Mesothelial cell of epicardium (in vitro differentiated cells): ENCODE measurements around the gene ZDHHC11B. TPM values are rescaled to one million over a fixed set of nuclear protein-coding genes. Genes with fewer than 3 reads are reported as not detected.
A peak's percentile ranks its signal among the peaks of the same experiment; 100 is the strongest.
"Not testable (repeated sequence)": the region's sequence is repeated elsewhere in the genome, so short reads cannot be mapped to it uniquely, and the experiment has no call there.

Experiments used
- DNase-seq, 2 experiments: peaks; one replicate each; pipeline ENCODE4 v3.0.0; 2021; ENCODE audit warnings: low spot score in 2 of 2; ENCODE audit not compliant: unreplicated experiment in 2 of 2
- H3K27ac Mint-ChIP-seq: 2 replicates; pipeline ENCODE4 v1.8.0; 2021; ENCODE audit warnings: mixed read lengths
- H3K27me3 Mint-ChIP-seq: 2 replicates; pipeline ENCODE4 v1.8.0; 2021; ENCODE audit warnings: low read depth, mixed read lengths
- H3K36me3 Mint-ChIP-seq: 2 replicates; pipeline ENCODE4 v1.8.0; 2021; ENCODE audit warnings: mixed read lengths
- H3K4me1 Mint-ChIP-seq: 2 replicates; pipeline ENCODE4 v1.8.0; 2021; ENCODE audit warnings: mixed read lengths
- H3K4me3 Mint-ChIP-seq: 2 replicates; pipeline ENCODE4 v1.8.0; 2021; ENCODE audit warnings: mild to moderate bottlenecking, moderate library complexity, mixed read lengths
- H3K9me3 Mint-ChIP-seq: 2 replicates; pipeline ENCODE4 v1.8.0; 2021; ENCODE audit warnings: mixed read lengths
- CTCF ChIP-seq: fragments of 200-600 bp; sonication (generic); IDR thresholded peaks from one replicate; pipeline ENCODE4 v1.5.0; 2021; ENCODE audit warnings: antibody characterized with exemption; ENCODE audit not compliant: unreplicated experiment
- total RNA-seq: library from RNA; stranded (reverse); gene quantifications from 3 replicates; pipeline ENCODE4 v1.2.1, GENCODE V29; 2021

The ZDHHC11B gene
- total RNA-seq: 0.69 to 0.90 TPM (median 0.74 TPM) in 3 replicates

GRCh38 chr5:784428-785177 lies at the start of gene ZDHHC11B:
Gene ZDHHC11B (minus strand): TSS chr5:784729. CDS start chr5:766919, 17,810 bp downstream.
- not testable (repeated sequence) for H3K27ac Mint-ChIP-seq, H3K4me1 Mint-ChIP-seq, H3K36me3 Mint-ChIP-seq
- DNase-seq: peak; percentile 83 to 92
- H3K9me3 Mint-ChIP-seq: peaks cover 10% of the 10 kb centered on the region
- H3K27me3 Mint-ChIP-seq: peaks cover 23% of the 10 kb centered on the region
- H3K4me3 Mint-ChIP-seq: peak within 1 kb of the TSS; percentile 62

GRCh38 chr5:834013-834412 lies 49.5 kb upstream of the ZDHHC11B start:
- not testable (repeated sequence) for H3K9me3 Mint-ChIP-seq, DNase-seq, H3K27ac Mint-ChIP-seq, H3K4me3 Mint-ChIP-seq, H3K27me3 Mint-ChIP-seq, H3K36me3 Mint-ChIP-seq, H3K4me1 Mint-ChIP-seq

- not testable (repeated sequence) for H3K27me3 Mint-ChIP-seq, H3K27ac Mint-ChIP-seq, H3K4me1 Mint-ChIP-seq, H3K36me3 Mint-ChIP-seq, H3K9me3 Mint-ChIP-seq, H3K4me3 Mint-ChIP-seq, DNase-seq
These were observed 43.7 kb upstream of the ZDHHC11B start for GRCh38 chr5:828194-828593.

GRCh38 chr5:825544-825943 lies 41.0 kb upstream of the ZDHHC11B start:
- peaks cover 14% of the 10 kb centered on the region for H3K36me3 Mint-ChIP-seq
- not testable (repeated sequence) for H3K27ac Mint-ChIP-seq, H3K4me1 Mint-ChIP-seq, H3K27me3 Mint-ChIP-seq, H3K4me3 Mint-ChIP-seq, H3K9me3 Mint-ChIP-seq, DNase-seq

- Mint-ChIP-seq H3K27me3 (no peaks in the 10 kb centered on the region), H3K4me3 (no peak overlapping the region), H3K27ac (no peak overlapping the region), H3K4me1 (no peaks in the 10 kb centered on the region), H3K36me3 (peaks cover 15% of the 10 kb centered on the region), H3K9me3 (no peaks in the 10 kb centered on the region)
- no peak for TF ChIP-seq CTCF
- DNase-seq: no peak
These were observed 37.0 kb upstream of the ZDHHC11B start for GRCh38 chr5:821504-821903.

- no peak for TF ChIP-seq CTCF
- H3K27ac Mint-ChIP-seq: no peak overlapping the region
- H3K9me3 Mint-ChIP-seq: peaks cover 5% of the 10 kb centered on the region
- H3K36me3 Mint-ChIP-seq: peaks cover 19% of the 10 kb centered on the region
- no peaks in the 10 kb centered on the region for H3K27me3 Mint-ChIP-seq
- no peaks in the 10 kb centered on the region for H3K4me1 Mint-ChIP-seq
- DNase-seq: no peak
- H3K4me3 Mint-ChIP-seq: no peak overlapping the region
These were observed 35.7 kb upstream of the ZDHHC11B start for GRCh38 chr5:820245-820644.

- H3K4me1 Mint-ChIP-seq: no peaks in the 10 kb centered on the region
- H3K4me3 Mint-ChIP-seq: no peak overlapping the region
- peaks cover 20% of the 10 kb centered on the region for H3K36me3 Mint-ChIP-seq
- TF ChIP-seq CTCF: no peak
- H3K9me3 Mint-ChIP-seq: peaks cover 5% of the 10 kb centered on the region
- DNase-seq: no peak
- H3K27ac Mint-ChIP-seq: no peak overlapping the region
- no peaks in the 10 kb centered on the region for H3K27me3 Mint-ChIP-seq
These were observed 34.5 kb upstream of the ZDHHC11B start for GRCh38 chr5:819078-819477.

GRCh38 chr5:816176-816575 lies 31.6 kb upstream of the ZDHHC11B start:
- no peak overlapping the region for H3K4me3 Mint-ChIP-seq
- no peak for TF ChIP-seq CTCF
- no peaks in the 10 kb centered on the region for H3K4me1 Mint-ChIP-seq
- H3K9me3 Mint-ChIP-seq: peaks cover 5% of the 10 kb centered on the region
- H3K27ac Mint-ChIP-seq: no peak overlapping the region
- peaks cover 1% of the 10 kb centered on the region for H3K27me3 Mint-ChIP-seq
- peaks cover 8% of the 10 kb centered on the region for H3K36me3 Mint-ChIP-seq
- no peak for DNase-seq
